SU-DHL-6 (cell line): ENCODE measurements around the gene LDLRAD3.
"Not testable (repeated sequence)": the region's sequence is repeated elsewhere in the genome, so short reads cannot be mapped to it uniquely, and the experiment has no call there.

Source experiments
- H2AFZ ChIP-seq: fragments of 200-600 bp; sonication (generic); 2 replicates; pipeline ENCODE4 v1.6.1; 2014; ENCODE audit warnings: low read depth, mild to moderate bottlenecking, moderate library complexity, mixed read lengths, antibody characterized with exemption, low read length; ENCODE audit not compliant: severe bottlenecking
- H3F3A ChIP-seq: fragments of 200-600 bp; shearing (Covaris generic); 2 replicates; pipeline ENCODE4 v1.6.0; 2016; ENCODE audit warnings: antibody characterized with exemption, mild to moderate bottlenecking; ENCODE audit not compliant: insufficient read depth
- H3K27ac ChIP-seq: fragments of 200-600 bp; sonication (generic); 2 replicates; pipeline ENCODE4 v1.5.1; 2016; ENCODE audit warnings: low read depth, mild to moderate bottlenecking, low read length, moderate library complexity, mixed read lengths
- H3K27me3 ChIP-seq: fragments of 200-600 bp; sonication (generic), shearing (Covaris generic); 2 replicates; pipeline ENCODE4 v1.6.0; 2014; ENCODE audit warnings: mild to moderate bottlenecking, low read length
- H3K36me3 ChIP-seq: fragments of 200-600 bp; sonication (generic); 2 replicates; pipeline ENCODE4 v1.6.1; 2014; ENCODE audit warnings: mild to moderate bottlenecking, low read length, mixed read lengths
- H3K4me2 ChIP-seq: fragments of 300-600, 200-600 bp; shearing (Covaris generic), sonication (generic); 2 replicates; pipeline ENCODE4 v1.6.0; 2014; ENCODE audit warnings: low read length, low read depth, mild to moderate bottlenecking; ENCODE audit not compliant: poor library complexity, severe bottlenecking
- H3K4me3 ChIP-seq: fragments of 200-600 bp; sonication (generic); 2 replicates; pipeline ENCODE4 v1.5.1; 2014; ENCODE audit warnings: antibody characterized with exemption, low read length, mild to moderate bottlenecking, mixed read lengths; ENCODE audit not compliant: insufficient read depth, poor library complexity, severe bottlenecking
- H3K79me2 ChIP-seq: fragments of 200-600 bp; sonication (generic); 2 replicates; pipeline ENCODE4 v1.6.1; 2014; ENCODE audit warnings: mild to moderate bottlenecking, low read length, moderate library complexity; ENCODE audit not compliant: insufficient read depth
- H3K9ac ChIP-seq: fragments of 200-600 bp; sonication (generic); 2 replicates; pipeline ENCODE4 v1.7.0; 2014; ENCODE audit warnings: mild to moderate bottlenecking, low read length
- H3K9me2 ChIP-seq: fragments of 200-600 bp; sonication (generic); replicated peaks from 2 replicates; pipeline ENCODE4 v1.6.1; 2014; ENCODE audit warnings: low read length; ENCODE audit not compliant: insufficient read depth
- H3K9me3 ChIP-seq: fragments of 200-600 bp; sonication (generic); 2 replicates; pipeline ENCODE4 v1.6.1; 2014; ENCODE audit warnings: low read length, mixed read lengths; ENCODE audit not compliant: insufficient read depth
- H4K20me1 ChIP-seq: fragments of 200-600 bp; sonication (generic); 2 replicates; pipeline ENCODE4 v1.6.1; 2014; ENCODE audit warnings: low read depth, mild to moderate bottlenecking, antibody characterized with exemption, low read length, moderate library complexity, mixed read lengths
- CTCF ChIP-seq: fragments of 200-600 bp; sonication (generic); IDR thresholded peaks from one replicate; pipeline ENCODE4 v1.5.1; 2017; ENCODE audit warnings: antibody characterized with exemption, mild to moderate bottlenecking, low read length, moderate library complexity; ENCODE audit not compliant: insufficient read depth, poor library complexity, severe bottlenecking
- EZH2phosphoT487 ChIP-seq: fragments of 200-600 bp; sonication (generic), shearing (Covaris generic); conservative IDR thresholded peaks from 2 replicates; pipeline ENCODE4 v1.6.1; 2018; ENCODE audit warnings: mild to moderate bottlenecking, antibody characterized with exemption, low read length, moderate library complexity, mixed read lengths

Gene LDLRAD3

GRCh38 chr11:35911616-35912165, 32.2 kb upstream of the LDLRAD3 start:
- no peak for TF ChIP-seq EZH2phosphoT487
- TF ChIP-seq CTCF = no peak
- H3K4me2 ChIP-seq = no peak overlapping the region
- H3F3A ChIP-seq = no peaks in the 10 kb centered on the region
- H3K36me3 ChIP-seq = no peaks in the 10 kb centered on the region
- H3K27ac ChIP-seq = no peak overlapping the region
- H3K9me3 ChIP-seq = no peaks in the 10 kb centered on the region
- H2AFZ ChIP-seq = no peak overlapping the region
- no peak overlapping the region for H3K4me3 ChIP-seq
- no peaks in the 10 kb centered on the region for H3K79me2 ChIP-seq
- no peaks in the 10 kb centered on the region for H3K9me2 ChIP-seq
- no peak overlapping the region for H3K9ac ChIP-seq
- no peaks in the 10 kb centered on the region for H3K27me3 ChIP-seq
- no peaks in the 10 kb centered on the region for H4K20me1 ChIP-seq

GRCh38 chr11:35912436-35912835, 31.4 kb upstream of the LDLRAD3 start:
- not testable (repeated sequence) for H3K9ac ChIP-seq, H3K4me2 ChIP-seq, H3K79me2 ChIP-seq, H4K20me1 ChIP-seq, H3K27me3 ChIP-seq, H3K9me2 ChIP-seq, H3K9me3 ChIP-seq, H3K4me3 ChIP-seq, H2AFZ ChIP-seq, H3F3A ChIP-seq, H3K36me3 ChIP-seq, H3K27ac ChIP-seq

GRCh38 chr11:35912883-35913624, 30.8 kb upstream of the LDLRAD3 start:
- TF ChIP-seq EZH2phosphoT487 (no peak), CTCF (no peak)
- H3K27ac ChIP-seq = no peak overlapping the region
- no peak overlapping the region for H3K4me3 ChIP-seq
- H4K20me1 ChIP-seq = no peaks in the 10 kb centered on the region
- no peaks in the 10 kb centered on the region for H3K27me3 ChIP-seq
- no peaks in the 10 kb centered on the region for H3F3A ChIP-seq
- H2AFZ ChIP-seq = no peak overlapping the region
- H3K79me2 ChIP-seq = no peaks in the 10 kb centered on the region
- no peaks in the 10 kb centered on the region for H3K9me2 ChIP-seq
- H3K9me3 ChIP-seq = no peaks in the 10 kb centered on the region
- H3K36me3 ChIP-seq = no peaks in the 10 kb centered on the region
- H3K4me2 ChIP-seq = no peak overlapping the region
- H3K9ac ChIP-seq = no peak overlapping the region

GRCh38 chr11:35914816-35915215, 29.0 kb upstream of the LDLRAD3 start:
- Histone ChIP-seq H3F3A (no peaks in the 10 kb centered on the region), H3K79me2 (no peaks in the 10 kb centered on the region), H3K36me3 (no peaks in the 10 kb centered on the region), H3K4me3 (no peak overlapping the region), H2AFZ (no peak overlapping the region), H3K27ac (no peak overlapping the region), H4K20me1 (no peaks in the 10 kb centered on the region), H3K9me3 (no peaks in the 10 kb centered on the region), H3K9ac (no peak overlapping the region), H3K4me2 (no peak overlapping the region), H3K9me2 (no peaks in the 10 kb centered on the region), H3K27me3 (no peaks in the 10 kb centered on the region)
- no peak for TF ChIP-seq CTCF
- TF ChIP-seq EZH2phosphoT487 = no peak
